MM.1S (cell line): ENCODE measurements around the gene FYCO1.

Experiments used
- DNase-seq: peaks from one replicate; pipeline ENCODE4 v3.0.0-alpha.2; 2015
- H2AFZ ChIP-seq: fragments of 300-600 bp; sonication (generic); 2 replicates; pipeline ENCODE4 v1.6.0; 2016; ENCODE audit warnings: antibody characterized with exemption, low read length
- H3F3A ChIP-seq: fragments of 300-600 bp; sonication (generic); 2 replicates; pipeline ENCODE4 v1.6.1; 2016; ENCODE audit warnings: mild to moderate bottlenecking, antibody characterized with exemption, low read length, moderate library complexity, mixed read lengths; ENCODE audit not compliant: insufficient read depth
- H3K27ac ChIP-seq: fragments of 300-600 bp; sonication (generic); 2 replicates; pipeline ENCODE4 v1.5.1; 2016; ENCODE audit warnings: mild to moderate bottlenecking, low read length
- H3K27me3 ChIP-seq: fragments of 300-600 bp; sonication (generic); replicated peaks from 2 replicates; pipeline ENCODE4 v1.6.0; 2016; ENCODE audit warnings: low read length; ENCODE audit not compliant: insufficient read depth
- H3K36me3 ChIP-seq: fragments of 300-600 bp; sonication (generic); replicated peaks from 2 replicates; pipeline ENCODE4 v1.6.1; 2016; ENCODE audit warnings: mild to moderate bottlenecking, low read length, mixed read lengths; ENCODE audit not compliant: insufficient read depth
- H3K4me1 ChIP-seq: fragments of 300-600 bp; sonication (generic); 2 replicates; pipeline ENCODE4 v1.6.1; 2016; ENCODE audit warnings: low read length, mixed read lengths
- H3K4me2 ChIP-seq: fragments of 300-600 bp; sonication (generic); 2 replicates; pipeline ENCODE4 v1.6.0; 2016; ENCODE audit warnings: low read depth, low read length
- H3K4me3 ChIP-seq: fragments of 300-600 bp; sonication (generic); 2 replicates; pipeline ENCODE4 v1.5.1; 2016; ENCODE audit warnings: low read length, mixed read lengths
- H3K79me2 ChIP-seq: fragments of 300-600 bp; sonication (generic); 2 replicates; pipeline ENCODE4 v1.6.1; 2016; ENCODE audit warnings: mixed run types, low read length, mixed read lengths
- H3K9ac ChIP-seq: fragments of 300-600 bp; sonication (generic); 2 replicates; pipeline ENCODE4 v1.6.1; 2016; ENCODE audit warnings: low read length, mixed read lengths
- H3K9me2 ChIP-seq: fragments of 300-600 bp; sonication (generic); replicated peaks from 2 replicates; pipeline ENCODE4 v1.6.1; 2016; ENCODE audit warnings: mild to moderate bottlenecking, low read length, mixed read lengths; ENCODE audit not compliant: insufficient read depth
- H3K9me3 ChIP-seq: fragments of 300-600 bp; sonication (generic); replicated peaks from 2 replicates; pipeline ENCODE4 v1.6.1; 2016; ENCODE audit warnings: mild to moderate bottlenecking, low read length, mixed read lengths; ENCODE audit not compliant: insufficient read depth
- H4K20me1 ChIP-seq: fragments of 300-600 bp; sonication (generic); 2 replicates; pipeline ENCODE4 v1.6.1; 2016; ENCODE audit warnings: mild to moderate bottlenecking, low read length, moderate library complexity, mixed read lengths; ENCODE audit not compliant: insufficient read depth
- CTCF ChIP-seq: fragments of 300-600 bp; sonication (generic); IDR thresholded peaks from 2 replicates; pipeline ENCODE4 v1.5.1; 2016; ENCODE audit warnings: antibody characterized with exemption, low read length, mixed read lengths
- EZH2 ChIP-seq: fragments of 300-600 bp; sonication (generic); optimal IDR thresholded peaks from 2 replicates; pipeline ENCODE3; 2017; ENCODE audit warnings: low read depth, mild to moderate bottlenecking, antibody characterized with exemption, low read length, mixed read lengths
- EZH2phosphoT487 ChIP-seq: fragments of 300-600 bp; sonication (generic); IDR thresholded peaks from 2 replicates; pipeline ENCODE4 v1.6.1; 2018; ENCODE audit warnings: antibody characterized with exemption, low read length

FYCO1 gene

DNA sequence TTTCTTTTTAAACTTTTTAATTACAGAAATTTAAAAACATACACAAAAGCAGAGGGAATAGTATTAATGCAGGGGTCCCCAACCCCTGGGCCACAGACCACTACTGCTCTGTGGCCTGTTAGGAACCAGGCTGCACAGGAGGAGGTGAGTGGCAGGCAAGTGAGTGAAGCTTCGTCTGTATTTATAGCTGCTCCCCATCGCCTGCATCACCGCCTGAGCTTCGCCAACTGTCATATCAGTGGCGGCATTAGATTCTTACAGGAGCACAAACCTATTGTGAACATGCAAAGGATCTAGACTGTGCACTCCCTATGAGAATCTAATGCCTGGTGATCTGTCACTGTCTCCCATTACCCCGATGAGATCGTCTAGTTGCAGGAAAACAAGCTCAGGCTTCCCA lies 86.9 kb downstream of the FYCO1 start:
- no peak for DNase-seq
- H3F3A ChIP-seq = no peaks in the 10 kb centered on the region

GRCh38 chr3:45907769-45908705 lies 87.6 kb downstream of the FYCO1 start:
- DNase-seq = no peak
- H3K4me2 ChIP-seq = no peak overlapping the region
- H3F3A ChIP-seq = no peaks in the 10 kb centered on the region

More for the DNA sequence above, 86.9 kb downstream of the FYCO1 start:
- no peaks in the 10 kb centered on the region for H4K20me1 ChIP-seq
- H3K9ac ChIP-seq = no peak overlapping the region
- H3K27ac ChIP-seq = no peak overlapping the region
- no peak overlapping the region for H2AFZ ChIP-seq
- TF ChIP-seq EZH2 (no peak), EZH2phosphoT487 (no peak), CTCF (no peak)
- no peak overlapping the region for H3K4me2 ChIP-seq
- no peaks in the 10 kb centered on the region for H3K79me2 ChIP-seq
- no peaks in the 10 kb centered on the region for H3K36me3 ChIP-seq
- no peak overlapping the region for H3K4me3 ChIP-seq
- no peaks in the 10 kb centered on the region for H3K9me3 ChIP-seq
- no peaks in the 10 kb centered on the region for H3K4me1 ChIP-seq
- H3K9me2 ChIP-seq = no peaks in the 10 kb centered on the region
- no peaks in the 10 kb centered on the region for H3K27me3 ChIP-seq

GRCh38 chr3:45906681-45907407 lies 88.8 kb downstream of the FYCO1 start:
- Histone ChIP-seq H3K9me2 (no peaks in the 10 kb centered on the region), H3K9me3 (no peaks in the 10 kb centered on the region), H3F3A (no peaks in the 10 kb centered on the region), H3K4me1 (no peaks in the 10 kb centered on the region), H3K27me3 (no peaks in the 10 kb centered on the region), H3K4me2 (no peak overlapping the region), H3K36me3 (no peaks in the 10 kb centered on the region), H3K27ac (no peak overlapping the region), H3K4me3 (no peak overlapping the region), H3K79me2 (no peaks in the 10 kb centered on the region), H3K9ac (no peak overlapping the region), H4K20me1 (no peaks in the 10 kb centered on the region), H2AFZ (no peak overlapping the region)
- TF ChIP-seq CTCF = peak; percentile 80
- no peak for TF ChIP-seq EZH2
- DNase-seq = peak; percentile 21

More at GRCh38 chr3:45907769-45908705, 87.6 kb downstream of the FYCO1 start:
- Histone ChIP-seq H3K4me1 (no peaks in the 10 kb centered on the region), H3K36me3 (no peaks in the 10 kb centered on the region), H2AFZ (no peak overlapping the region), H4K20me1 (no peaks in the 10 kb centered on the region), H3K9me3 (no peaks in the 10 kb centered on the region), H3K4me3 (no peak overlapping the region), H3K79me2 (no peaks in the 10 kb centered on the region), H3K9ac (no peak overlapping the region), H3K27me3 (no peaks in the 10 kb centered on the region), H3K27ac (no peak overlapping the region), H3K9me2 (no peaks in the 10 kb centered on the region)
- TF ChIP-seq EZH2phosphoT487 (no peak), CTCF (no peak), EZH2 (no peak)
